Lower lobe of right lung (tissue), 2 donors: ENCODE measurements around the gene ZNF397. TPM values are rescaled to one million over a fixed set of nuclear protein-coding genes. Genes with fewer than 3 reads are reported as not detected.

Source experiments
- ATAC-seq, 2 donors: fragments of 200-7000 bp; cut with Tn5 transposase; one replicate each; pipeline ENCODE4 v1.9.1; 2020 to 2022; ENCODE audit warnings: mild to moderate bottlenecking in 2 of 2, moderate library complexity in 2 of 2
- DNase-seq: peaks from one replicate; pipeline ENCODE4 v3.0.0-alpha.2; 2020
- H3K27ac ChIP-seq: fragments of 200-600 bp; one replicate; pipeline ENCODE4 v1.8.0; 2022
- H3K27me3 ChIP-seq: fragments of 200-600 bp; one replicate; pipeline ENCODE4 v1.8.0; 2022; ENCODE audit warnings: low read depth
- H3K36me3 ChIP-seq: fragments of 200-600 bp; one replicate; pipeline ENCODE4 v1.8.0; 2022; ENCODE audit warnings: mild to moderate bottlenecking
- H3K4me1 ChIP-seq: fragments of 200-600 bp; one replicate; pipeline ENCODE4 v1.8.0; 2022
- H3K4me3 ChIP-seq: fragments of 200-600 bp; one replicate; pipeline ENCODE4 v1.8.0; 2022; ENCODE audit warnings: mild to moderate bottlenecking
- H3K9me3 ChIP-seq: fragments of 200-600 bp; one replicate; pipeline ENCODE4 v1.8.0; 2022
- CTCF ChIP-seq: fragments of 200-600 bp; IDR thresholded peaks from one replicate; pipeline ENCODE4 v1.8.0; 2022; ENCODE audit warnings: antibody characterized with exemption, mild to moderate bottlenecking
- intact Hi-C: fragments of 100-400 bp; cut with DNase I; formaldehyde crosslinking; loops from one replicate; pipeline ENCODE4 v1.11.0; 2022
- total RNA-seq: library from RNA; stranded (reverse); fragmentation: NEBNext Ultra II Directional; extraction: Animal tissue kit (Norgen Biotek cat#: 25700); gene quantifications from one replicate; pipeline ENCODE4 v1.2.1, GENCODE V29; 2021
- donor health status: DM: no; HTN: yes; CAD: no; lungs with severe emphysema.

ZNF397 gene
- total RNA-seq, 1 donor from 2014 or later = 33.1 TPM

- H3K4me3 ChIP-seq = no peak overlapping the region
Measured at GRCh38 chr18:35276267-35276666, 35.4 kb downstream of the ZNF397 start.

GRCh38 chr18:35277633-35278032 lies 36.8 kb downstream of the ZNF397 start:
- Histone ChIP-seq H3K27me3 (no peaks in the 10 kb centered on the region), H3K9me3 (no peaks in the 10 kb centered on the region), H3K4me1 (no peaks in the 10 kb centered on the region), H3K36me3 (no peaks in the 10 kb centered on the region), H3K4me3 (no peak overlapping the region), H3K27ac (no peak overlapping the region)
- no peak for TF ChIP-seq CTCF
- intact Hi-C loops = no loop called here
- DNase-seq = no peak
- ATAC-seq = no peak

More at GRCh38 chr18:35276267-35276666, 35.4 kb downstream of the ZNF397 start:
- Histone ChIP-seq H3K27me3 (no peaks in the 10 kb centered on the region), H3K36me3 (no peaks in the 10 kb centered on the region), H3K9me3 (no peaks in the 10 kb centered on the region), H3K4me1 (no peaks in the 10 kb centered on the region), H3K27ac (no peak overlapping the region)
- intact Hi-C loops = no loop called here
- DNase-seq = no peak
- ATAC-seq = no peak
- TF ChIP-seq CTCF = no peak

DNA sequence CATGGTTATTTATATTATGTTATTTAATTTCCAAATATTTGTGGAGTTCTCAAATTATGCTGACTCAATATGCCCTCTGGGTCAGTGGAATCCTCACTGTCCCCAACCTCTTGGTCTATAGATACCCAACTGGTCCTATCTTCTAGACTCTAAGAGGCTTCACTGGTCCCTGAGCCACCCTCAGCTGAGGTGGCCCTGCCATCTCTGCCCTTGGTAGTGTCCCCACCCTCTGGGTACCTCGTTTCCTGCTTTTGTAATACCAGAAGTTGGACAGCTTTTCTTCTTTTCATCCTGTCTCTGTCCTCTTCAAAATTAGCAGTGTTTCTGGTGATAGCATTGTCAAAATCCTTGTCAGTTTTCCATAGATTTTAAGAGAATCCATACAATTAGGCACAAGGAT lies 37.3 kb downstream of the ZNF397 start:
- H3K27me3 ChIP-seq = no peaks in the 10 kb centered on the region
- DNase-seq (no peak), ATAC-seq (no peak)
- H3K4me1 ChIP-seq = no peaks in the 10 kb centered on the region
- TF ChIP-seq CTCF = no peak
- no peaks in the 10 kb centered on the region for H3K9me3 ChIP-seq
- no peaks in the 10 kb centered on the region for H3K36me3 ChIP-seq
- intact Hi-C loops = no loop called here
- H3K4me3 ChIP-seq = no peak overlapping the region
- no peak overlapping the region for H3K27ac ChIP-seq

GRCh38 chr18:35278969-35279368 lies 38.1 kb downstream of the ZNF397 start:
- intact Hi-C loops = no loop called here
- Histone ChIP-seq H3K27me3 (no peaks in the 10 kb centered on the region), H3K36me3 (peaks cover 6% of the 10 kb centered on the region), H3K4me3 (no peak overlapping the region), H3K27ac (no peak overlapping the region), H3K9me3 (no peaks in the 10 kb centered on the region), H3K4me1 (no peaks in the 10 kb centered on the region)
- DNase-seq (no peak), ATAC-seq (no peak)
- TF ChIP-seq CTCF = no peak

GRCh38 chr18:35282353-35282752 lies 41.5 kb downstream of the ZNF397 start:
- Histone ChIP-seq H3K27me3 (no peaks in the 10 kb centered on the region), H3K4me1 (no peaks in the 10 kb centered on the region), H3K4me3 (no peak overlapping the region), H3K27ac (no peak overlapping the region), H3K36me3 (peaks cover 6% of the 10 kb centered on the region), H3K9me3 (peaks cover 7% of the 10 kb centered on the region)
- intact Hi-C loops = no loop called here
- no peak for TF ChIP-seq CTCF
- ATAC-seq (no peak), DNase-seq (no peak)
